CD14-positive monocyte (primary cell): Measurements from ENCODE around the gene AFAP1L1. TPM values are rescaled to one million over a fixed set of nuclear protein-coding genes. Genes with fewer than 3 reads are reported as not detected.

ENCODE experiments used
- DNase-seq, 3 donors: peaks; one replicate each; pipeline ENCODE4 v3.0.0-alpha.2; 2011 to 2022
- H2AFZ ChIP-seq: 2 replicates; pipeline ENCODE4 v1.6.0; 2012; ENCODE audit warnings: mild to moderate bottlenecking, low read depth, low read length, inconsistent platforms; ENCODE audit not compliant: insufficient read depth, poor library complexity, severe bottlenecking
- H3K27ac ChIP-seq, 2 donors: 1 replicate in 1 of 2; 2 replicates in 1 of 2; pipeline ENCODE4 v1.5.1; 2012 to 2013; ENCODE audit warnings: low read length in 2 of 2, control low read depth in 1 of 2, inconsistent platforms in 1 of 2, low read depth in 1 of 2, mild to moderate bottlenecking in 1 of 2
- H3K27me3 ChIP-seq, 2 donors: one replicate each; pipeline versions ENCODE4 v1.6.0 to v1.6.1; 2011 to 2013; ENCODE audit warnings: low read length in 2 of 2; ENCODE audit not compliant: control insufficient read depth in 2 of 2, insufficient read depth in 2 of 2
- H3K36me3 ChIP-seq, 2 donors: replicated peaks in 1 of 2; 1 replicate in 1 of 2; 2 replicates in 1 of 2; pipeline versions ENCODE4 v1.5.1 to v1.6.1; 2012 to 2013; ENCODE audit warnings: low read length in 2 of 2, control low read depth in 1 of 2, inconsistent platforms in 1 of 2, mild to moderate bottlenecking in 1 of 2; ENCODE audit not compliant: insufficient read depth in 2 of 2, control insufficient read depth in 1 of 2
- H3K4me1 ChIP-seq, 2 donors: 1 replicate in 1 of 2; 2 replicates in 1 of 2; pipeline versions ENCODE4 v1.5.1 to v1.6.1; 2012 to 2013; ENCODE audit warnings: low read length in 2 of 2, control low read depth in 1 of 2, inconsistent platforms in 1 of 2, mild to moderate bottlenecking in 1 of 2, moderate library complexity in 1 of 2; ENCODE audit not compliant: insufficient read depth in 2 of 2, control insufficient read depth in 1 of 2
- H3K4me2 ChIP-seq: replicated peaks from 2 replicates; pipeline ENCODE3; 2012; ENCODE audit warnings: low read length, moderate library complexity, mild to moderate bottlenecking; ENCODE audit not compliant: poor library complexity, severe bottlenecking; ENCODE audit errors: extremely low read depth
- H3K4me3 ChIP-seq, 3 experiments: fragments of 200-600 bp in 1 of 3; sonication (generic) in 1 of 3; replicated peaks in 1 of 3; 1 replicate in 2 of 3; 2 replicates in 1 of 3; pipeline ENCODE4 v1.5.1; 2011 to 2013; ENCODE audit warnings: low read length in 3 of 3, mild to moderate bottlenecking in 3 of 3, control low read depth in 2 of 3, low read depth in 2 of 3, inconsistent platforms in 1 of 3, moderate library complexity in 1 of 3
- H3K79me2 ChIP-seq: 2 replicates; pipeline ENCODE4 v1.6.0; 2012; ENCODE audit warnings: mild to moderate bottlenecking, control low read depth, inconsistent platforms, low read length, moderate library complexity; ENCODE audit not compliant: insufficient read depth
- H3K9ac ChIP-seq: 2 replicates; pipeline ENCODE4 v1.6.0; 2017; ENCODE audit warnings: low read length, mild to moderate bottlenecking; ENCODE audit not compliant: insufficient read depth, poor library complexity, severe bottlenecking
- H3K9me3 ChIP-seq, 2 donors: replicated peaks in 1 of 2; 1 replicate in 1 of 2; 2 replicates in 1 of 2; pipeline versions ENCODE4 v1.5.1 to v1.6.1; 2012 to 2013; ENCODE audit warnings: low read length in 2 of 2, control low read depth in 1 of 2; ENCODE audit not compliant: control insufficient read depth in 1 of 2, insufficient read depth in 1 of 2
- H4K20me1 ChIP-seq: 2 replicates; pipeline ENCODE4 v1.6.0; 2012; ENCODE audit warnings: mild to moderate bottlenecking, low read length, control low read depth, moderate library complexity; ENCODE audit not compliant: insufficient read depth
- H3K27ac Mint-ChIP-seq, 7 donors: one replicate each; pipeline ENCODE4 v1.8.0; 2020; ENCODE audit warnings: mild to moderate bottlenecking in 7 of 7, mixed read lengths in 7 of 7, moderate library complexity in 6 of 7, inconsistent platforms in 2 of 7
- H3K27me3 Mint-ChIP-seq, 3 donors: one replicate each; pipeline ENCODE4 v1.8.0; 2021 to 2022; ENCODE audit warnings: low read depth in 3 of 3, mild to moderate bottlenecking in 3 of 3, mixed read lengths in 3 of 3, moderate library complexity in 3 of 3, inconsistent platforms in 1 of 3
- H3K36me3 Mint-ChIP-seq, 2 donors: one replicate each; pipeline ENCODE4 v1.8.0; 2020; ENCODE audit warnings: mixed read lengths in 2 of 2, inconsistent platforms in 1 of 2, mild to moderate bottlenecking in 1 of 2
- H3K4me1 Mint-ChIP-seq: one replicate; pipeline ENCODE4 v1.8.0; 2020; ENCODE audit warnings: mild to moderate bottlenecking, mixed read lengths
- H3K4me3 Mint-ChIP-seq, 2 donors: one replicate each; pipeline ENCODE4 v1.8.0; 2020; ENCODE audit warnings: mild to moderate bottlenecking in 2 of 2, mixed read lengths in 2 of 2, moderate library complexity in 1 of 2
- H3K9me3 Mint-ChIP-seq, 7 donors: one replicate each; pipeline ENCODE4 v1.8.0; 2020 to 2022; ENCODE audit warnings: mixed read lengths in 7 of 7, mild to moderate bottlenecking in 6 of 7, moderate library complexity in 6 of 7, inconsistent platforms in 2 of 7
- WGBS: methylation state at CpG from one replicate; pipeline ENCODE4 v1.1.5; 2013; ENCODE audit warnings: missing lambda C conversion rate; ENCODE audit not compliant: insufficient coverage; 5-methylcytosine and 5-hydroxymethylcytosine counted together
- intact Hi-C, 2 donors: fragments of 100-400 bp; cut with micrococcal nuclease; formaldehyde crosslinking; loops; one replicate each; pipeline versions ENCODE4 v1.15.0 to v1.15.1; 2023
- polyA plus RNA-seq, 3 donors: library from polyadenylated mRNA; depleted of rRNA in 1 of 3; unstranded in 2 of 3; stranded (reverse) in 1 of 3; fragments of 300-500 nt in 2 of 3; fragments of >200 nt in 1 of 3; fragmentation: Illumina TruSeq in 2 of 3; gene quantifications; 1 replicate in 2 of 3; 2 replicates in 1 of 3; pipeline ENCODE4 v1.2.3, GENCODE V29; 2012 to 2021
- TF ChIP-seq, protein P1 (sequence below): fragments of 200-600 bp; IDR thresholded peaks from one replicate; pipeline ENCODE4 v1.8.0; 2022; ENCODE audit warnings: antibody characterized with exemption, mild to moderate bottlenecking

The AFAP1L1 gene
- polyA plus RNA-seq, 3 donors = not detected

DNA sequence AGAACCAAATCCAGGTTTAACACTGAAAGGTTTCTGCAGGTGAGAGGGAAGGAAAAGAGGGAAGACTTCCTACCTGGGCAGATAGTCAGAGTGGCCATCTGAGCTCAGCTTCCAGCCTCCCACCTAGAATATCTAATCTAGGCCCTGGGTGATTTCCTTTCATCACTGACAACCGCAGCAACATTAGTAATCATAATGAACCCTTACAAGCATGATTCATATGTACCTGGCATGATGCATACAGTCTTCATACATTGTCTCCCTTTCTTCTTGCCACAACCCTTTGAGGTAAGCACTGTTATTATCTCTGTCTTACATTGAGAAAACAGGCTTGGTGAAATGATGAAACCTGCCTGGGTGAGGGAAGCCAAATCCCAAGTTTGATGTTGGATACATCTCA, 13.5 kb downstream of the AFAP1L1 start:
- intact Hi-C loops = no loop called here
- no peaks in the 10 kb centered on the region for H3K36me3 Mint-ChIP-seq
- H3K4me1 Mint-ChIP-seq = peaks cover 20% of the 10 kb centered on the region
- H3K9me3 Mint-ChIP-seq = peaks cover 0 to 12% (median 3%) of the 10 kb centered on the region in 7 donors
- Histone ChIP-seq H3K4me2 (no peak overlapping the region), H2AFZ (no peak overlapping the region), H4K20me1 (no peaks in the 10 kb centered on the region), H3K36me3 (no peaks in the 10 kb centered on the region), H3K9ac (no peak overlapping the region), H3K27me3 (no peaks in the 10 kb centered on the region), H3K27ac (no peak overlapping the region), H3K4me1 (peaks cover 0 to 4% of the 10 kb centered on the region in 2 donors), H3K79me2 (no peaks in the 10 kb centered on the region), H3K4me3 (no peak overlapping the region), H3K9me3 (no peaks in the 10 kb centered on the region)
- no peak overlapping the region for H3K27ac Mint-ChIP-seq
- DNase-seq = no peak
- H3K27me3 Mint-ChIP-seq = peaks cover 0 to 2% (median 2%) of the 10 kb centered on the region in 3 donors
- TF ChIP-seq, protein P1, sequence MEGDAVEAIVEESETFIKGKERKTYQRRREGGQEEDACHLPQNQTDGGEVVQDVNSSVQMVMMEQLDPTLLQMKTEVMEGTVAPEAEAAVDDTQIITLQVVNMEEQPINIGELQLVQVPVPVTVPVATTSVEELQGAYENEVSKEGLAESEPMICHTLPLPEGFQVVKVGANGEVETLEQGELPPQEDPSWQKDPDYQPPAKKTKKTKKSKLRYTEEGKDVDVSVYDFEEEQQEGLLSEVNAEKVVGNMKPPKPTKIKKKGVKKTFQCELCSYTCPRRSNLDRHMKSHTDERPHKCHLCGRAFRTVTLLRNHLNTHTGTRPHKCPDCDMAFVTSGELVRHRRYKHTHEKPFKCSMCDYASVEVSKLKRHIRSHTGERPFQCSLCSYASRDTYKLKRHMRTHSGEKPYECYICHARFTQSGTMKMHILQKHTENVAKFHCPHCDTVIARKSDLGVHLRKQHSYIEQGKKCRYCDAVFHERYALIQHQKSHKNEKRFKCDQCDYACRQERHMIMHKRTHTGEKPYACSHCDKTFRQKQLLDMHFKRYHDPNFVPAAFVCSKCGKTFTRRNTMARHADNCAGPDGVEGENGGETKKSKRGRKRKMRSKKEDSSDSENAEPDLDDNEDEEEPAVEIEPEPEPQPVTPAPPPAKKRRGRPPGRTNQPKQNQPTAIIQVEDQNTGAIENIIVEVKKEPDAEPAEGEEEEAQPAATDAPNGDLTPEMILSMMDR = no peak
- no peak overlapping the region for H3K4me3 Mint-ChIP-seq
- WGBS = no CpG with 5 or more reads among the region's 1 CpG

GRCh38 chr5:149288436-149288835, 16.8 kb downstream of the AFAP1L1 start:
- TF ChIP-seq, protein P1 = no peak
- H3K79me2 ChIP-seq = no peaks in the 10 kb centered on the region
- Mint-ChIP-seq H3K36me3 (no peaks in the 10 kb centered on the region), H3K4me3 (peak overlapping the region; percentile 24 to 54), H3K4me1 (peaks cover 20% of the 10 kb centered on the region), H3K9me3 (peaks cover 0 to 12% (median 3%) of the 10 kb centered on the region in 7 donors), H3K27me3 (peaks cover 0 to 2% (median 0%) of the 10 kb centered on the region in 3 donors), H3K27ac (no peak overlapping the region)
- peak; percentile 6 to 46 (median 10) for DNase-seq
- H3K27me3 ChIP-seq = no peaks in the 10 kb centered on the region
- 54% methylated on average over 6 of the region's 8 CpGs for WGBS
- no peaks in the 10 kb centered on the region for H3K9me3 ChIP-seq
- no peaks in the 10 kb centered on the region for H4K20me1 ChIP-seq
- no peaks in the 10 kb centered on the region for H3K36me3 ChIP-seq
- no peak overlapping the region for H3K27ac ChIP-seq
- H3K9ac ChIP-seq = no peak overlapping the region
- H2AFZ ChIP-seq = peak overlapping the region; percentile 79
- H3K4me1 ChIP-seq = peaks cover 0 to 4% of the 10 kb centered on the region in 2 donors
- peak overlapping the region in 2 of 3 experiments; percentile 6 to 53 for H3K4me3 ChIP-seq
- H3K4me2 ChIP-seq = peak overlapping the region; percentile 37
- intact Hi-C loops = no loop called here
